ENCODE measurements around the gene GLB1L3.
"Not testable (repeated sequence)": the region's sequence is repeated elsewhere in the genome, so short reads cannot be mapped to it uniquely, and the experiment has no call there.

GLB1L3 gene

GRCh38 chr11:134317103-134317502, 40.9 kb downstream of the GLB1L3 start:
- DNase-seq, result no peak

DNA sequence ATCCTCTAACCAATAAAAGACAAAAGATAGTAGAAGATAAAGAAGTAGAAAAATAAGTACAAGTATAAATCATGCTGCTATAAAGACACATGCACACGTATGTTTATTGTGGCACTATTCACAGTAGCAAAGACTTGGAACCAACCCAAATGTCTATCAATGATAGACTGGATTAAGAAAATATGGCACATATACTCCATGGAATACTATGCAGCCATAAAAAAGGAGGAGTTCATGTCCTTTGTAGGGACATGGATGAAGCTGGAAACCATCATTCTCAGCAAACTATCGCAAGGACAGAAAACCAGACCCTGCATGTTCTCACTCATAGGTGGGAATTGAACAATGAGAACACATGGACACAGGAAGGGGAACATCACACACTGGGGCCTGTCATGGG, 45.2 kb downstream of the GLB1L3 start:
- DNase-seq, result not testable (repeated sequence)

- DNase-seq, result no peak
Measured at GRCh38 chr11:134322553-134322952, 46.4 kb downstream of the GLB1L3 start.

DNA sequence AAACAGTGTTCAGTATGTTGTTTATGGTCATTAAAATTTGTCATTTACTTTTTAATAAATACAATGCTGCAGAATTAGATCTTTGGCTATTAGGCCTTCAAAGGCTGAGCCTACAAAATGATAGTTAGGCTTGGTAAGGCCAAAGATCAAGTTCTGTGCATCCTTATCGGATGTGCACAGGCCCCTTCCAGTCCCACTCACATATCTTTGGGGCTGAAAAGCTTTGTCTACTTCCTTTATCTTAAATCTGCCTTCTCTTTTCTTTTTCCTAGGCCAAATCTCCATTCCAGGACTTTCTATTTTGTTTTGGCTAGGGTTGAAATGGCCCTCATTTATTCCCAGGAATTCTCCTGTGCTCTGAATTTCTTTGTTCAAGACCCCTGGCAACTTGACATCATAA, 52.3 kb downstream of the GLB1L3 start:
- no peak for DNase-seq

GRCh38 chr11:134330611-134331353, 54.6 kb downstream of the GLB1L3 start:
- DNase-seq, result no peak

DNA sequence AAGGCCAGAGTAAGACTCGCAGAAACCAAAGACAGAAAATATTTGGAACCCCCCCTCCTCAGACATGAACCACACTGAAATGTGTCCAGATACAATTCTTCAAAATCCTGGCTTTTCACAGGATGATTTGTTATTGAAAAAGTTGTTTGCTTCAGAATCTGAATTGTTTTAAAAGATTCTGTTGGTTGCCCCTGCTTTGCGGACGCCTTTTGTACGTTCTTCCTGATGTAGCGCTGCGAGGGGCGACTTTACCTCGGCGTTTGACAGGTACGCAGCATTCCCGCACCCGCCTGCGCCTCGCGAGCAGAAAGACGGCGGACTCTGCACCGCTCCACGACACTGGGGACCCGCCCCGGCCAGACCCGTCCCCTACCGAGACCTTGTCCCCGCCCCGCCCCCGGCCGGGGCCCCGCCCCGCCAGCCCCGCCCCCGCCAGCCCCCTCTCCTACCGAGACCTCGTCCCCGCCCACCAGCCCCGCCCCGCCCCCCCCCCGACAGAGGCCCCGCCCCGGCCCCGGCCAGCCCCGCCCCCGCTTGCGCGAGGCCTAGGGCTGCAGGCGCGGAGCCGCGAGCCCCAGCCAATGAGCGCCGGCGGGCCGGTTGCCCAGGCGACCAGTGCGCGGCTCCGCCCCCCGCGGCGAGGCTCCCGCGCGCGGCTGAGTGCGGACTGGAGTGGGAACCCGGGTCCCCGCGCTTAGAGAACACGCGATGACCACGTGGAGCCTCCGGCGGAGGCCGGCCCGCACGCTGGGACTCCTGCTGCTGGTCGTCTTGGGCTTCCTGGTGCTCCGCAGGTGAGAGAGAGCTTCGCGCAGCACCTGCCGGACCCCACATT, 55.4 kb downstream of the GLB1L3 start, which contains the start of gene GLB1L2:
TSS of gene GLB1L2 (plus strand) at position 635 of the 835 bp plus-strand sequence. CDS start at position 709, 74 bp downstream.
- DNase-seq, result peak; percentile 74

DNA sequence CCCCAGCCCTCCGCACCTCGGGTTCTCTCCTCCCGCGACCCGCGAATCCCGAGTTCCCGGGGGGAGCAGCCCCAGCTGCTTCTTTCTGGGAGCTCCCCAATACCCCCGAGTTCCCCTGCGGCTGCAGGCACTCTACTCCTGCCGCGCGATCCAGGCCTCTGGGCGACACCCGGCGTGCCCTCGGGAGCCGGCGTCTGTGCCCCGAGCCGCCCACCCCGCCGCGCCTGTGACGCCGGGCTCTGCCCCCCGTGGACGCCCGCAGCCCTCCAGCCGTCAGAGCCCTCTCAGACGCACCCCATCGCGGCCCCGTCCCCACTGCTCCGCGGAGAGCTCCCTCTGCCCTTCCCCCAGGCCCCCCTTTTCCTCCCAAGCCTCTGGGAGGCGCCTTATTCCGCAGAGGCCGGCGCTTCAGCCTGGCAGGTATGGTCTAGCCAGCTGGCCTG, 56.0 kb downstream of the GLB1L3 start:
- DNase-seq, result no peak

DNA sequence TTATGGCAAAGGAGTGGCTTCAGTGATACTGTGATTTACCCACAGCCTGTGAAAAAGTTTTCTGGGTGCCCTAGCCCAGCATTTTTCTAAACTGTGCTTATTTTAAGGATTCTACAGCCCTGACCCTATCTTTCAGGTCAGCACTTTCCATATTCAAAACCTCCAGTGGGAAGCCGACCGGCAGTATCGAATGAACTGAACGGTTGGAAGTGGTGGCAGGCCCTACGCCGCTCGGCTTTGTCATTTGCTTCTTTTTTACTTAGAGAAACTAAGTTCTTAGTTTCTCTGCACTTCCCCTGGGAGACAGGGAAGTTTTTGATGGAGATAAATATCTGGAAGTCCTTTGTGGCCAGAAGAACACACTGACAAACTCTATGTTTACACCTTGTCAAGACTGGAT, 56.6 kb downstream of the GLB1L3 start:
- no peak for DNase-seq

GRCh38 chr11:134333312-134333711, 57.1 kb downstream of the GLB1L3 start:
- no peak for DNase-seq

- no peak for DNase-seq
Measured at GRCh38 chr11:134333946-134334345, 57.8 kb downstream of the GLB1L3 start.

DNA sequence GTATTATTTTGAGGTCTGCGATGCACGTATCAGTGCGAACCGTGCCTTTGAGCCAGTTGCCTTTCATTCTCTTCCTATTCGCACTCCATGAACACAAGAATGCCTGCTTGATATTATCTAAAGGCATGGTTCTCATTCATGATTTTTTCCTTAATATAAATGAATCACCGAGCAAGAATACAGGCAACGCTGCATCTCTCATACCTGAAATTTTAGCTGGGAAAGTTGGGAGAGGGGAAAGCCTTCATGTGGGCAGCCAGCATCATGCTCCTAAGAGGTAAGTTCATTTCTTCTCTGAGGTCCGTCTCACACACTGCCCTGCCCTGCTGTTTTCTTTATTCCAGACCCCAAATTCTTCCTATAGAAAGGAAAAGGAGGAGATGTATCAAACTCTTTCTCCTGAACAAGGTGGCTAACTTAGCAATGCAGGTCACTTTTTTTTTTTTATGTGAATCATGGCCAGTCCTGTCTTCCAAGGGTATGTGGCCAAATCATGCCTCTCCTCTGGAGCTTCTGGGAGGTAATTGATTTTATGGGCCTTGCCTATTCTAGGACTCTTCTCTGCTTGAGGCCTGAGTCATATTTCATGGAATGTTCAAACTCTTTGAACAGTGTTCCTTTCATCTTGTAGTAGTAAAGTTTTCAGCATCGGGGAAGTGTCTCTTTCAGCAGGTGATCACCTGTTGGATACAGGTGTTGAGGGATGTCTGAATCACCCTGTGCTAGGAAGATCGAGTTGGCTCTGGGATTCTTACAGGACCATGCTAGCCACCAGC, 58.8 kb downstream of the GLB1L3 start:
- DNase-seq, result no peak

DNA sequence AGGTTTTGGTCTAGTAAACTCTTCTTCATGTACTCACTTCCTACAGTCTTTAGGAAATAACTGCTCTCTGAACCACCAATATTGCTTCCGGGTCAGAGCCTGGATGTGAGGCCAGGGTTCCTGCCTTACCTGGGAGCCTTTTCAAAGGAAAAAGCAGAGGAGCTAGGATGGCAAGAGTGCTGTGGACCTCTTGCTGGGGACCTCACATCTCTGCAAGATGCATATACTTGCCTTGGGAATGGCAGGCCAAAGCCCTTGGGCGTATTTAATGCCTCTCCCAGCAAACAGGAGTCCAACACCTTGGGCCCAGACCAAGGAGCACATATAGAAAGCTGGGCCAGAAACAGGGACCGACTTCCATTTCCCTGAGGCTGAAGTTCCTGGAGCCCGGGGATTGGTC, 60.9 kb downstream of the GLB1L3 start:
- DNase-seq, result no peak

DNA sequence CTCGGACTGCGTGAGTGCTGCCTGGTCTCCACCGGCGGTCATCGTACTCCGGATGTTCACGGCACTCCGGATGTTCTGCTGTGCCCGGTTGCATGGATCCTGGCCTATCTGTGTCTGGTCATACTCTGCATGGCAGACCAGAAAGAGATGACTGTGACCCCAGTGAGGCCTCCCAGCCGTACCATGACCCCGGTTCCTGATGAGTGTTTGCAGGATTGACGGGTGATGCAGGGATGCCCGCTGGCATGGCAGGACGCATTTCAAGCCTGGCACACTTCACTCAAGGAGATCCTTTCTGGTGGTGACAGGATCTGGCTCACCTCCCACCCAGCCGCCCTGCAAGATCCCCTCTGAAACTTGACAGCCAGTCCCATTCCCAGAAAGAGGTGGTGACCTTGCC, 61.9 kb downstream of the GLB1L3 start:
- DNase-seq, result no peak

GRCh38 chr11:134338654-134339053, 62.5 kb downstream of the GLB1L3 start:
- no peak for DNase-seq

DNA sequence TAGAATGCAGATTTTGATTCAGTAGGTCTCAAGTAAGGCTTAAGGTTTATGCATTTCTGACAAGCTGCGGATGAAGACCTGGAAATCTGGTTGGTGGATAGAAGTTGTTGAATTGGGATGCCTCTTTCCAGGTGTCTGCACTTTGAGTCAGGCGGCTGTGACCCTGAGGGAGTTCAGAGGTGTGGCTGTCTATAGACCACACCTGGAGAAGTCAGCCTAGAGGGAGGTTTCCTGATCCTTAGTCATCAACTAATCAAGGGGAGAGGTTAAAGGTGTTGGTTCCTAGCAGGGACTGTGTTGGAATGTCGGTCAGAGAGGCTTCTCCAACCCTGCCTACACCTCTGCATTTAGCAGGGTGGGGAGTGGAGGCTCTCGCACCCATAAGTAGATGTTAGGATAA, 63.6 kb downstream of the GLB1L3 start:
- DNase-seq, result no peak

DNA sequence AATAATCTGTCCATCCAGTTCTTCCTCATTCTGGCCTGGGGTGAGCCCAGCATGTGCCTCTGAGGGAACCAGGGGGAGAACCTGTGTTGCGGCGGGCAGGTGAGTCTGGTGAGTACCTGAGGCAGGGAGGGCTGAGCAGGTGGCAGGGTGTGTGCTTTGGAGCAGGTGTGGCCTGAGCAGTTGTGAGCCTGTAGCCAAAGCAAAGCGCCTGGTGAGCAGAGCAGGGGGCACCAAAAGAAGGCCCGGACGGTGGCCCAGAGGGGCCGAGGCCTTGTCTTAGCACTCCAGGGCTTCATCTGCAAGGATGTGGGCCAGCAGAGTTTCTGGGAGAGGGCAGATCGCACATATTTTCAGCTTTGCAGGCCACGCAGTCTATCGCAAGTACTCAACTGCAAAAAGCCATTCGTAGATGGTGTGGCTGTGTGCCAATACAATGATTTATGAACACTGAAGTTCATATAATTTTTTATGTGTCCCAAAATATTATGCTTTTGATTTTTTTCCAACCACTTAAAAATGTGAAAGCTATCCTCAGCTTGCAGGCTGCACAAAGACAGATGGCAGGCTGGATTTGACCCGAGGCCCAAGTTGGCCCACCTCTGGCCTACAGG, 64.3 kb downstream of the GLB1L3 start:
- DNase-seq, result no peak

- no peak for DNase-seq
Measured at GRCh38 chr11:134341805-134342571, 65.8 kb downstream of the GLB1L3 start.

- DNase-seq, result no peak
Measured at GRCh38 chr11:134342572-134343340, 66.6 kb downstream of the GLB1L3 start.

DNA sequence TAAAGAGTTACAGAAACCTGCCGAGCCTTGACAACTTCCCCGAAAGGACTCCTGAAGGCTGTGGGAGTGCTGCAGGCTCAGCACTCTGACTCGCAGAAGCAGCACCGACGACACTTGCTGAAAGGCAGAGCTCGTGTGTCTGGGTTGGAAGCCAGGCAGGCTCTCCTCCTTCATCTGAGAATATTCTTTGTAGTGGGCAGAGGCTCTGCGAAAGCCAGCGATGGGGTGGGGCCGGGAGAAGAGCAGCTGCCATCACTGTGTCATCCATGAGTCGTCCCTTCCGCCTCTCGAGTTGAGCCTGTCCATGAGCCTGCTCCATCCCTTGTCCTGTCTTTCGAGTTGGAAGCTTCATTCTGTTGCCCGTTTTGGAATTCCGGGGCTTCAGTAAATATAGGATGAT, 67.5 kb downstream of the GLB1L3 start:
- DNase-seq, result no peak

DNA sequence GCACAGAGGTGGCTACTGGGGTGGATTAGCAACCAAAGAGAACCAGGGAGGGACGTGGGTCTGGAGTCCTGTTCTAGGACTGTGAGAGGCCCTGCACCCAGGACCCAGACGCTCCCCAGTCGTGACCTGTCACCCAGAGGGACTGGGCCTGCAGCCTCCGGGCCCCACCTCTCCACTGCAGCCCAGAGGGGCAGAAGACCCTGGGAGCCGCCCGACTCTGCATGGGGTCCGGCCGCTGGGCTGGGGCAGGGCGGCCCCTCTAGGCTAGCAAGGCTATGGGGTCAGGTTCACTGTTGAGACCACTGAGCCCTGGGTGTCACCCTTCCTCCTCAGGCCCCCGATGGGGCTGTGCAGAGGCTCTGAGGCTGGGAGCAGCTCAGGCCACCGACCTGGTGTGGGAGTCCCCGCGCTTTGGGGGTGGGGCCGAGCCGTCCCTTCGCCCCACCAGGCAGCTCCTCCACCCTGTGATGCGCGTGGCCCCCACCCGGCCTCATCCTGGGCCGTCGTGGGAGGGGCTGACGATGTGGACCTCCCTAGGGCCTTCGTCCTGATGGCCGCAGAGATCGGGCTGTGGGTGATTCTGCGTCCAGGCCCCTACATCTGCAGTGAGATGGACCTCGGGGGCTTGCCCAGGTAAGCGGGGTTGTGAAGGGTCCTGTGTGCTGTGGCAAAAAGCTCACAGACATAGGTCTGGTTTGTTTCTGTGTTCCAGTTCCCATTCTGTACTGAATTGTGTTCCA, 68.5 kb downstream of the GLB1L3 start:
- not testable (repeated sequence) for DNase-seq

- no peak for DNase-seq
Measured at GRCh38 chr11:134345237-134345550, 69.0 kb downstream of the GLB1L3 start.
